Activated T-helper 1 cell treated with anti-CD3 and anti-CD28 coated beads, Interleukin-12 subunit alpha, Interleukin-12 subunit beta, Interleukin-2, Interleukin-4 antibody, amounts not matched to agents 30 ng/mL and 10 ng/mL and 1 ng/mL, durations not matched to agents 14 hours and 24 hours and 36 hours (primary cell): Measurements from ENCODE around the gene HSD3B2. TPM values are rescaled to one million over a fixed set of nuclear protein-coding genes. Genes with fewer than 3 reads are reported as not detected.

ENCODE experiments used
- DNase-seq: peaks from one replicate; pipeline ENCODE4 v3.0.0; 2021; ENCODE audit warnings: low spot score
- H3K27ac Mint-ChIP-seq: one replicate; pipeline ENCODE4 v1.8.0; 2021; ENCODE audit warnings: mild to moderate bottlenecking, mixed read lengths
- H3K27me3 Mint-ChIP-seq: one replicate; pipeline ENCODE4 v1.8.0; 2022; ENCODE audit warnings: mild to moderate bottlenecking, moderate library complexity, mixed read lengths; ENCODE audit not compliant: insufficient read depth
- H3K36me3 Mint-ChIP-seq: one replicate; pipeline ENCODE4 v1.8.0; 2021; ENCODE audit warnings: low read depth, mixed read lengths
- H3K4me1 Mint-ChIP-seq: one replicate; pipeline ENCODE4 v1.8.0; 2021; ENCODE audit warnings: low read depth, mixed read lengths
- H3K4me3 Mint-ChIP-seq: one replicate; pipeline ENCODE4 v1.8.0; 2021; ENCODE audit warnings: mild to moderate bottlenecking, moderate library complexity, mixed read lengths
- H3K9me3 Mint-ChIP-seq: one replicate; pipeline ENCODE4 v1.8.0; 2021; ENCODE audit warnings: mixed read lengths
- intact Hi-C: fragments of 100-400 bp; cut with micrococcal nuclease; formaldehyde crosslinking; loops from one replicate; pipeline ENCODE4 v1.15.1; 2024
- total RNA-seq: library from RNA; stranded (reverse); gene quantifications from 2 replicates; pipeline ENCODE4 v1.2.3, GENCODE V29; 2022

Gene HSD3B2
- total RNA-seq, 1 donor from 2014 or later: not detected

DNA sequence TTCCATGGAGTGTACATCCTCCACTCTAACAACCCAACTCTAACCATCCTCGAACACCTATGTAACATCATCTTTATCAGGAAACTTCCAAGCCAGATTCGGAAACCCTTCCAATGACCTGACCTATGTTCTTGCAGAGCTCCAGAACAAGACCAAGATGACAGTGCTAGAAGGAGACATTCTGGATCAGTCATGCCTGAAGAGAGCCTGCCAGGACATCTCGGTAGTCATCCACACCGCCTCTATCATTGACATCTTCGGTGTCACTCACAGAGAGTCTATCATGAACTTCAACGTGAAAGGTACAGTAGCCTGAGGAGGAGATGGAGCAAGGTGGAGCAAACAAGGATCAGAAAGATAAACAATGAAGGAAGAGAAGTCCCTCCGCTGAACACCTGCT lies 56.0 kb downstream of the HSD3B2 start:
- no peak overlapping the region for H3K27ac Mint-ChIP-seq
- peaks cover 11% of the 10 kb centered on the region for H3K27me3 Mint-ChIP-seq
- H3K9me3 Mint-ChIP-seq: no peaks in the 10 kb centered on the region
- no peak for DNase-seq
- H3K4me1 Mint-ChIP-seq: no peaks in the 10 kb centered on the region
- intact Hi-C loops: no loop called here
- H3K36me3 Mint-ChIP-seq: no peaks in the 10 kb centered on the region
- H3K4me3 Mint-ChIP-seq: no peak overlapping the region

DNA sequence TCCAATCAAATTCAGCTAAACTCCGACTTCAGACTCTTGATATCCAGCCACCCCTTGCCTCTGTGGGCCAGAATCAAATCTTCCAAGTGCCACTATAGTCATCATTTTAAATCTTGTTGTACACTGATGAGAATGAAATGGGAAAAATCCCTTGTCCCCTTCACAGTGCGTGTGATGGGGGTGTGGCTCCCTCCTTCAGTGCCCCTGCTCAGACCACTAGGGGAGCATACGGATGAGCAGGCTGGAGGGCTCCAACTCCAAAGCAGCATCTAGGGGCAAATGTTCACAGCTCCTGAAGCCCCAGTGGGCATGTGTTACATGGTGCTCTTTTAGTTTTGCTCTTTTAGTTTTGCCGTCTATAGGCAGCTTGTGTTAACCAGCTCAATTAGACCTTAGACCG lies 56.6 kb downstream of the HSD3B2 start:
- DNase-seq: no peak
- H3K27me3 Mint-ChIP-seq: peaks cover 6% of the 10 kb centered on the region
- intact Hi-C loops: no loop called here
- H3K4me1 Mint-ChIP-seq: no peaks in the 10 kb centered on the region
- no peaks in the 10 kb centered on the region for H3K9me3 Mint-ChIP-seq
- H3K27ac Mint-ChIP-seq: no peak overlapping the region
- no peaks in the 10 kb centered on the region for H3K36me3 Mint-ChIP-seq
- no peak overlapping the region for H3K4me3 Mint-ChIP-seq

DNA sequence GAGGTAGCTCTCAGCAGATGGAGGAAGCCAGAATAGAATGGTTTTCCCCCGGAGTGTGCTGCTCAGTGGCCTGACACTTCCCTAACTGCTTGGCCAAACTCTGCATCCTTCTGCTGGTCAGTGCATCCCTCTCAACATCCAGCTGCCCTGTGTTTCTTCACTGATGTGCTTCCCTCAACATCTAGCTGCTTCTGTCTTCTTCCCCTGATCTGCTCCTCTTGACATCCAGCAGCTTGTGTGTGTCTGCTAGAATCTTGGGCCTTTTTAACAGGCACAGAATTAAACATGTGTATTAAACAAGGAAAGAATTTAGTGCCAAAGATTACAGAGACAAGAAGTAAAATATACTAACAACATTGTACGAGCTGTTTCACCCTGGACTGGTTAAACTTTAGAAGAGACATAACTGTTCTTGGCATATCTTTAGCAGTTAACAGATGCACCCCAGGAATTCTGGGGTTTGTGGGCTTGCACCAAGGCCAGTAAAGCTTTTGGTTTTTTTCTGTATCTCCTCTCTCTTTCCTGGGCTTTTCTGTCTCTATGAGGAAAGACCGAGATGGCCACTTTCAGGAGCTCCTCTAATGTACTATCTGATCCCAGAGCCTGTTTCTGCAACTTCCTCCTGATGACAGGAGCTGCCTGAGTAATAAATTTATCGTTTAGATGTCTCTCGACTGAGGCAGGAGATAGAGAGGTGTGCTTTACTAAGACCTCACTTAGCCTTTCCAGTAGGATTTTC lies 57.3 kb downstream of the HSD3B2 start:
- Mint-ChIP-seq H3K27ac (no peak overlapping the region), H3K27me3 (peaks cover 3% of the 10 kb centered on the region), H3K36me3 (no peaks in the 10 kb centered on the region), H3K4me3 (no peak overlapping the region), H3K4me1 (no peaks in the 10 kb centered on the region), H3K9me3 (no peaks in the 10 kb centered on the region)
- intact Hi-C loops: no loop called here
- no peak for DNase-seq

Other genes starting within 250 kb of the HSD3B2 start
- gene HAO2, start 46.4 kb upstream of the HSD3B2 start, total RNA-seq: not detected in 2 replicates
- gene HSD3B1, start 92.1 kb downstream of the HSD3B2 start, total RNA-seq: not detected in 2 replicates
- gene ZNF697, start 233.1 kb downstream of the HSD3B2 start, total RNA-seq: 2.9 and 3.0 TPM in 2 replicates